C4-2B (cell line): ENCODE measurements around the gene GNPTG.

Experiments used
- H3K27ac ChIP-seq: fragments of 450-650 bp; 2 replicates; pipeline ENCODE4 v1.5.1; 2017
- CTCF ChIP-seq: fragments of 450-650 bp; conservative IDR thresholded peaks from 2 replicates; pipeline ENCODE4 v1.5.1; 2017; ENCODE audit warnings: mild to moderate bottlenecking
- ZFX ChIP-seq: fragments of 450-650 bp; IDR thresholded peaks from 2 replicates; pipeline ENCODE4 v1.6.1; 2017

The GNPTG gene

GRCh38 chr16:1401061-1401757 lies 49.5 kb downstream of the GNPTG start:
- no peak overlapping the region for H3K27ac ChIP-seq

GRCh38 chr16:1401758-1402154 lies 50.0 kb downstream of the GNPTG start:
- H3K27ac ChIP-seq = no peak overlapping the region

More at GRCh38 chr16:1401061-1401757, 49.5 kb downstream of the GNPTG start:
- TF ChIP-seq CTCF (no peak), ZFX (no peak)

GRCh38 chr16:1403036-1403435 lies 51.3 kb downstream of the GNPTG start:
- no peak overlapping the region for H3K27ac ChIP-seq
- TF ChIP-seq CTCF (no peak), ZFX (no peak)

More at GRCh38 chr16:1401758-1402154, 50.0 kb downstream of the GNPTG start:
- TF ChIP-seq ZFX (no peak), CTCF (no peak)

GRCh38 chr16:1403733-1404132 lies 52.0 kb downstream of the GNPTG start:
- no peak overlapping the region for H3K27ac ChIP-seq
- TF ChIP-seq CTCF (no peak), ZFX (no peak)

GRCh38 chr16:1407753-1408152 lies 56.0 kb downstream of the GNPTG start:
- peak overlapping the region; percentile 58 for H3K27ac ChIP-seq

GRCh38 chr16:1408171-1408837 lies 56.6 kb downstream of the GNPTG start:
- TF ChIP-seq CTCF (no peak), ZFX (no peak)
- peak overlapping the region; percentile 58 for H3K27ac ChIP-seq

More at GRCh38 chr16:1407753-1408152, 56.0 kb downstream of the GNPTG start:
- TF ChIP-seq CTCF (no peak), ZFX (no peak)

- TF ChIP-seq CTCF = no peak
- no peak for TF ChIP-seq ZFX
- no peak overlapping the region for H3K27ac ChIP-seq
These were observed 61.1 kb downstream of the GNPTG start for GRCh38 chr16:1412847-1413246.
